T-helper 17 cell (primary cell): ENCODE results near the gene KLF16. TPM values are rescaled to one million over a fixed set of nuclear protein-coding genes. Genes with fewer than 3 reads are reported as not detected.
A peak's percentile ranks its signal among the peaks of the same experiment; 100 is the strongest.

Experiments used
- ATAC-seq: fragments of 150-1000 bp; cut with Tn5 transposase; 2 replicates; pipeline ENCODE4 v1.10.0; 2021; ENCODE audit warnings: mild to moderate bottlenecking, moderate library complexity
- DNase-seq, 3 donors: peaks; one replicate each; pipeline versions ENCODE4 v3.0.0 to v3.0.0-alpha.2; 2020 to 2021
- H3K9me3 ChIP-seq: one replicate; pipeline ENCODE4 v1.7.0; 2013; ENCODE audit warnings: low read length, mild to moderate bottlenecking; ENCODE audit not compliant: control insufficient read depth, poor library complexity, severe bottlenecking
- H3K27ac Mint-ChIP-seq: one replicate; pipeline ENCODE4 v1.8.0; 2022; ENCODE audit warnings: mild to moderate bottlenecking, moderate library complexity, mixed read lengths
- H3K27me3 Mint-ChIP-seq: one replicate; pipeline ENCODE4 v1.8.0; 2022; ENCODE audit warnings: mixed read lengths
- H3K36me3 Mint-ChIP-seq: one replicate; pipeline ENCODE4 v1.8.0; 2022; ENCODE audit warnings: low read depth, mixed read lengths
- H3K4me1 Mint-ChIP-seq: one replicate; pipeline ENCODE4 v1.8.0; 2022; ENCODE audit warnings: mild to moderate bottlenecking, mixed read lengths
- H3K4me3 Mint-ChIP-seq: one replicate; pipeline ENCODE4 v1.8.0; 2022; ENCODE audit warnings: mild to moderate bottlenecking, moderate library complexity, mixed read lengths
- total RNA-seq, 4 donors: library from RNA in 2 of 4; stranded (reverse) in 2 of 4; gene quantifications; one replicate each; pipeline ENCODE4 v1.2.3 and lab custom pipeline; 2022 to 2026

KLF16 gene
- total RNA-seq, 2 donors from 2014 or later, result 37.9 to 46.5 TPM

GRCh38 chr19:1819341-1820255 is 43.8 kb downstream of the KLF16 start:
- Mint-ChIP-seq H3K27ac (no peak overlapping the region), H3K4me3 (no peak overlapping the region), H3K27me3 (no peaks in the 10 kb centered on the region), H3K36me3 (peaks cover 5% of the 10 kb centered on the region), H3K4me1 (no peaks in the 10 kb centered on the region)
- DNase-seq (no peak), ATAC-seq (no peak)
- H3K9me3 ChIP-seq, result no peaks in the 10 kb centered on the region

- Mint-ChIP-seq H3K27ac (peak overlapping the region; percentile 51), H3K36me3 (peaks cover 5% of the 10 kb centered on the region), H3K4me1 (no peaks in the 10 kb centered on the region), H3K27me3 (no peaks in the 10 kb centered on the region), H3K4me3 (no peak overlapping the region)
- DNase-seq (no peak), ATAC-seq (no peak)
- H3K9me3 ChIP-seq, result no peaks in the 10 kb centered on the region
Measured at GRCh38 chr19:1818549-1819195, 44.7 kb downstream of the KLF16 start.

DNA sequence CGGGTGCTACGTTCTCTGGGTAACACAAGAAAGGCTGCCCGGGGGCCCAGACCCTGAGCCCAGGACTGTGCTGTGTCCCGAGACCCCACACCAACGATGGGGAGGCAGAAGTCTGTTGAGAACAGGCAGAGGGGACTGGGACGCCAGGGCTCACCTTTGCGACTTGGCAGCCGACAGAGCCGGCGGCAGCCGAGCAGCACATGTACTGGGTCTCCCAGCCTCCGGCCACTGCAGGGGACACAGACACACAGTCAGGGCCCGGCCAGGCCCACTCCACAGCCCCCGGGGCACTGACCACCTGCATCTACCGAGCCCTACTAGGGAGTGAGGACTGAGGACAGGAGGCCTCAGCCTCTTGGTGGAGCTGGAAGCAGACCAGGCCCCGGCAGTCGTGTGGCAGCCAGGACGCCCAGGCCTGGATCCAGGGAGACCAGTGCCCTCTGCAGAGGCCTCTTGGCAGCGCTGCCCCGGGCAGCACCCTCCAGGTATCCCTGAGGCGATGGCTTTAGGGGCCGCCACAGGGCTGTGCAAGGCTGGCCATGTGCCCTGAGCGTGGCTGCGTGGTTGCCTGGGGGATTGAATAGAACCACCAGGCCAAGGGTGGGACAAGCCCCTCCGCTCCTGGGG is 45.7 kb downstream of the KLF16 start:
- no peaks in the 10 kb centered on the region for H3K9me3 ChIP-seq
- Mint-ChIP-seq H3K27ac (peak overlapping the region; percentile 51), H3K36me3 (peaks cover 5% of the 10 kb centered on the region), H3K27me3 (no peaks in the 10 kb centered on the region), H3K4me3 (no peak overlapping the region), H3K4me1 (peaks cover 6% of the 10 kb centered on the region)
- ATAC-seq (no peak), DNase-seq (no peak)

- Mint-ChIP-seq H3K4me1 (peaks cover 9% of the 10 kb centered on the region), H3K4me3 (no peak overlapping the region), H3K27me3 (no peaks in the 10 kb centered on the region), H3K36me3 (peaks cover 3% of the 10 kb centered on the region), H3K27ac (no peak overlapping the region)
- DNase-seq, result no peak
- ATAC-seq, result no peak
- no peaks in the 10 kb centered on the region for H3K9me3 ChIP-seq
Measured at GRCh38 chr19:1816530-1817298, 46.7 kb downstream of the KLF16 start.

- Mint-ChIP-seq H3K27me3 (no peaks in the 10 kb centered on the region), H3K27ac (no peak overlapping the region), H3K36me3 (peaks cover 3% of the 10 kb centered on the region), H3K4me3 (peak overlapping the region; percentile 52), H3K4me1 (peaks cover 12% of the 10 kb centered on the region)
- H3K9me3 ChIP-seq, result no peaks in the 10 kb centered on the region
- ATAC-seq (no peak), DNase-seq (no peak)
Measured at GRCh38 chr19:1815605-1816529, 47.5 kb downstream of the KLF16 start.

DNA sequence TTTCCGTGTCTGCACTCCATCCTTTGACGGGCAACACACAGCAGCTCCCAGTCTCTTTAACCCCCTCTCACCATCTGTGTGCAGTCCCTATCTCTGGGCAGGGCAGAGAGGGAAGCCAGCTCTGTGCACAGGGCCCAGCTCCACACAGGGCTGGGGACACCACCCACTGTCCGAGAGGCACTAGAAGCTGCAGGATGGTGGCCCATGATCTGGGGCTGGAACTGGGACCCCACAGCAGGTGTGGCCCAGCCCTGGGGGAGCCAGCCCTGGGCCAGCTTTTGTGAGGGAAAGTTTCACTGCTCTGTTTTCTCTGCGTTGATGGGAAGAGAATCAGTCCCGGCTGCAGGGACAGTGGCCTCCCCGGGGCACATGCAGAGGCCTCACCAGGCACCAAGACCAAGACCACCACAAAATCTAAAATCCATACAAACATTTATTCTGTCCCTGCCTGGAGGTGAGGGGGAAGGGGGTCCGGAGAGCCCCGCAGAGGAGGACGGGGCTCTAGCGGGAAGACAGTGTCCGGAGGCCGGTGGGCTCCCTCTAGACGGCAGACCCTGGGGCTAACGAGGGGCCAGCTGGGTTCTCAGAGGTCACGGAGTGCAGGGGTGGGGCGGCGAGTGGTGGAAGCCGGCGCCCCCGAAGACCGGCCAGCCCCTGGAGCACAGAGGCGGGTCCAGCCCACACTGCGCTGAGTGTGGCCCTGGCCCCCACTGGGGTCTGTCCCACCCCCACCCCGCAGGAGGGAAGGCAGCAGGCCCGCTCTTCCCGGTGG is 48.4 kb downstream of the KLF16 start:
- H3K9me3 ChIP-seq, result no peaks in the 10 kb centered on the region
- DNase-seq, result no peak
- H3K36me3 Mint-ChIP-seq, result no peaks in the 10 kb centered on the region
- ATAC-seq, result no peak
- no peak overlapping the region for H3K27ac Mint-ChIP-seq
- peak overlapping the region; percentile 28 for H3K4me3 Mint-ChIP-seq
- no peaks in the 10 kb centered on the region for H3K27me3 Mint-ChIP-seq
- peaks cover 12% of the 10 kb centered on the region for H3K4me1 Mint-ChIP-seq

DNA sequence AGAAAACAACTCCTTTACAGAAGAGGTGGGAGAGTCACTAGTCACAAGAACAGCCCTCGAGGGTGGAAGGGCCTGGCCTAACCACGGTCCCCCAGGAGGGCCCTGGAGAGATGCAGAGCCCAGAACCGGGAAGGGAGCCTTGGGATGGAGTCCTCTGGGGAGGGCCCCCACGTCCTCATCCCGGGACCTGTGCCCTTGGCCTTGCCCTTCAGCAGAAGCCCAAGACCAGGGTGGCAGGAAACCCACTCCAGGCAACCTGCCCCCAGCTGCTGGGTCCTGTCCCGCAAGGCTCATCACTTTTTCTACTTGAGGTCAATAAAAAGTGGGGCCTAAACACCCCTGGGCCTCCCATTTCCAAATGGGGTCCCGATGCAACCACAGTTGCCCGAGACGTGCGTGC is 49.0 kb downstream of the KLF16 start:
- no peak overlapping the region for H3K4me3 Mint-ChIP-seq
- H3K4me1 Mint-ChIP-seq, result peaks cover 12% of the 10 kb centered on the region
- H3K27ac Mint-ChIP-seq, result no peak overlapping the region
- no peaks in the 10 kb centered on the region for H3K9me3 ChIP-seq
- ATAC-seq (no peak), DNase-seq (no peak)
- no peaks in the 10 kb centered on the region for H3K36me3 Mint-ChIP-seq
- H3K27me3 Mint-ChIP-seq, result no peaks in the 10 kb centered on the region

- Mint-ChIP-seq H3K4me3 (peak overlapping the region; percentile 96), H3K27ac (peak overlapping the region; percentile 91), H3K27me3 (no peaks in the 10 kb centered on the region), H3K4me1 (peaks cover 12% of the 10 kb centered on the region), H3K36me3 (no peaks in the 10 kb centered on the region)
- no peak for DNase-seq
- ATAC-seq, result no peak
- no peaks in the 10 kb centered on the region for H3K9me3 ChIP-seq
Measured at GRCh38 chr19:1813192-1814182, 49.9 kb downstream of the KLF16 start.

GRCh38 chr19:1812426-1813191 is 50.8 kb downstream of the KLF16 start:
- H3K9me3 ChIP-seq, result no peaks in the 10 kb centered on the region
- no peaks in the 10 kb centered on the region for H3K27me3 Mint-ChIP-seq
- H3K4me3 Mint-ChIP-seq, result peak overlapping the region; percentile 96
- ATAC-seq (peak; percentile 79), DNase-seq (peak; percentile 63 to 83 (median 80))
- H3K27ac Mint-ChIP-seq, result peak overlapping the region; percentile 91
- peaks cover 12% of the 10 kb centered on the region for H3K4me1 Mint-ChIP-seq
- H3K36me3 Mint-ChIP-seq, result no peaks in the 10 kb centered on the region

DNA sequence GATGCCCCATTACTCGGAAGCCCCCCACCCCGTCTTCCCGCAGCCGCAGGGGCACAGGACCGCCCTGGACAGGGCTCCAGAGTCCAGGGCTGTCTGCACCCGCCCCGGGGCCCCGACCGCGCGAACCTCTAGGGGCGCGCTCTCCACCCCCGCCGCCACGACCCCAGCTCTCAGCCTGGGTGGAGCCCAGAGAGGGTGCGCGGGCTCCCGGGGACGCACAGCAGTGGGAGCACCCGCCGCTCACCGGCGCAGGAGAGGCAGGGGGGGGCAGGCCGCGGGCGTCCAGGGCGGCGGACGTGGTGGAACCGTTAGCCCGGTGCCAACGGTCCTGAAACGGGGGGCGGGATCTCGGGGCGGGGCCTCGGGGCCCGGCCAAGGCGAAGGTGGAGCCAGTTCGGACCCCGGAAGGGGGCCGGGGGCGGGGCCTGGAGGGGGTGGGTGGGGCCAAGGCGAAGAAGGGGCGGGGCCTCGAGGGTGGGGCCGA is 51.4 kb downstream of the KLF16 start, which contains the start of gene ATP8B3:
ATP8B3 (minus strand) TSS at position 335 of the 484 bp plus-strand sequence. CDS start 540 bp downstream, outside the sequence.
- peak; percentile 14 for ATAC-seq
- no peaks in the 10 kb centered on the region for H3K27me3 Mint-ChIP-seq
- no peaks in the 10 kb centered on the region for H3K9me3 ChIP-seq
- peak in 2 of 3 donors; percentile 75 to 76 for DNase-seq
- peak within 1 kb of the TSS; percentile 91 for H3K27ac Mint-ChIP-seq
- no peaks in the 10 kb centered on the region for H3K36me3 Mint-ChIP-seq
- H3K4me1 Mint-ChIP-seq, result peaks cover 12% of the 10 kb centered on the region
- peak within 1 kb of the TSS; percentile 96 for H3K4me3 Mint-ChIP-seq
